ENCODE results near the gene EGFL7. TPM values are rescaled to one million over a fixed set of nuclear protein-coding genes. Genes with fewer than 3 reads are reported as not detected.

EGFL7 gene
- total RNA-seq, 2 donors from 2014 or later, result 49.3 to 118 TPM

DNA sequence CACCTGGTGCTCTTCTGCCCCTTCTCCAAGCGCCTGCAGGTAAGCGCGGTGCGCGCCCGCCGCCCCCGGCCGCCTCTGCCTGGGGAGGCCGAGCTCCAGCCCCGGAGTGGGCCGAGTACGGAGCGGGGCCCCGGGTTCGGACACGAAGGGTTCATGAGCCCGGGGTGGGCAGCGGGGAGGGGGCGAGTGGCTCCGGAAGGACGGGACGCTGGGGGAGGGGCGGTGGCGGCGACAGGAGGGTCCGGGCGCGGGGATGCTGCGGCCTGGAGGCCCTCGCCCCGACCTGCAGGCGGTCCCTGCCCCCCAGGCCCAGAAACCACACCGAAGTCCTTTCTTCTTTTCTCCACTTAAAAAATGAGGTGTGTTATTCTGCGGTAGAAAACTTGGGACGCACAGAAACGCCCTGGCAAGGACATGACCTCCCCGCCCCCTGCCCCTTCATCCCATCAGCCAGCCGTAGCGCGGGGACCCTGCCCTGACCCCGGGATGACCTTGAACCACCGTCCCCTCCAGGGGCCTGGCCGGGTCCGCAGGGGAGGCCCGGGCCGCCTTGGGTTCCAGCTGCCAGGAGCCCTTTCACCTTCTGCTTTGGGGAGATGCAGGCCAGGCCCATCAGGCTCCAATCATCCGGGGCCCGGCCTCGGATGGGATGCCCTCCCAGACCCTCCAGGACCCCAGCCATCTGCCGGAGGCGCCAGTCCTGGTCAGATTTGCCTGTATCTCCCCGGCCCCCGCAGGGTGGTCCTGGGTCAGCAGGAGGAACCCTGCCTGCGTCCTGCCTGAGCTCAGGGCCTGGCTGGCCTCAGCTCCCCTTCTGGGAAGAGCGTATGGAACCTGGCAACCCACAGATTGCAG, 50.2 kb downstream of the EGFL7 start:
- Histone ChIP-seq H3K27me3 (replicated peaks; ENCODE audit: insufficient read depth) (no peaks in the 10 kb centered on the region), H3K27ac (peak overlapping the region; percentile 45 to 51)
- no peak for DNase-seq (ENCODE audit: low spot score)

GRCh38 chr9:136713550-136713949, 50.8 kb downstream of the EGFL7 start:
- intact Hi-C loops (cut with DNase I), result no loop called here
- Histone ChIP-seq H3K27me3 (replicated peaks; ENCODE audit: insufficient read depth) (no peaks in the 10 kb centered on the region), H3K36me3 (no peaks in the 10 kb centered on the region), H3K4me1 (replicated peaks) (peaks cover 6% of the 10 kb centered on the region), H3K4me3 (peak overlapping the region; percentile 38 to 57), H3K9me3 (no peaks in the 10 kb centered on the region), H3K27ac (peak overlapping the region in 1 of 2 donors; percentile 45)
- TF ChIP-seq POLR2A (IDR thresholded peaks at IDR 0.05), result no peak
- TF ChIP-seq CTCF (IDR thresholded peaks at IDR 0.05), result no peak
- TF ChIP-seq POLR2AphosphoS5 (IDR thresholded peaks at IDR 0.05), result no peak
- 36% methylated on average over 8 of the region's 8 CpGs for WGBS
- DNase-seq (ENCODE audit: low spot score), result no peak

More for the DNA sequence above, 50.2 kb downstream of the EGFL7 start:
- WGBS, result 11% methylated on average over 40 of the region's 56 CpGs
- intact Hi-C loops (cut with DNase I), result no loop called here
- H3K9me3 ChIP-seq, result no peaks in the 10 kb centered on the region
- peak overlapping the region; percentile 38 to 57 for H3K4me3 ChIP-seq
- TF ChIP-seq POLR2A (IDR thresholded peaks at IDR 0.05), result no peak
- no peak for TF ChIP-seq POLR2AphosphoS5 (IDR thresholded peaks at IDR 0.05)
- H3K4me1 ChIP-seq (replicated peaks), result peaks cover 6% of the 10 kb centered on the region
- no peaks in the 10 kb centered on the region for H3K36me3 ChIP-seq

- DNase-seq (ENCODE audit: low spot score), result no peak
- intact Hi-C loops (cut with DNase I), result no loop called here
- Histone ChIP-seq H3K27ac (no peak overlapping the region), H3K36me3 (no peaks in the 10 kb centered on the region), H3K4me1 (replicated peaks) (peaks cover 6% of the 10 kb centered on the region), H3K9me3 (no peaks in the 10 kb centered on the region), H3K4me3 (no peak overlapping the region), H3K27me3 (replicated peaks; ENCODE audit: insufficient read depth) (no peaks in the 10 kb centered on the region)
- TF ChIP-seq POLR2AphosphoS5 (IDR thresholded peaks at IDR 0.05), result peak; percentile 18
- TF ChIP-seq POLR2A (IDR thresholded peaks at IDR 0.05), result no peak
- WGBS, result 68% methylated on average over 17 of the region's 17 CpGs
Measured at GRCh38 chr9:136714096-136714892, 51.6 kb downstream of the EGFL7 start.

GRCh38 chr9:136714893-136715274, 52.2 kb downstream of the EGFL7 start:
- Histone ChIP-seq H3K9me3 (no peaks in the 10 kb centered on the region), H3K27ac (no peak overlapping the region), H3K36me3 (no peaks in the 10 kb centered on the region), H3K27me3 (replicated peaks; ENCODE audit: insufficient read depth) (no peaks in the 10 kb centered on the region), H3K4me3 (no peak overlapping the region), H3K4me1 (replicated peaks) (peaks cover 6% of the 10 kb centered on the region)
- TF ChIP-seq POLR2AphosphoS5 (IDR thresholded peaks at IDR 0.05) (no peak), CTCF (IDR thresholded peaks at IDR 0.05) (no peak), POLR2A (IDR thresholded peaks at IDR 0.05) (no peak)
- no peak for DNase-seq (ENCODE audit: low spot score)
- 60% methylated on average over 8 of the region's 8 CpGs for WGBS
- intact Hi-C loops (cut with DNase I), result no loop called here

DNA sequence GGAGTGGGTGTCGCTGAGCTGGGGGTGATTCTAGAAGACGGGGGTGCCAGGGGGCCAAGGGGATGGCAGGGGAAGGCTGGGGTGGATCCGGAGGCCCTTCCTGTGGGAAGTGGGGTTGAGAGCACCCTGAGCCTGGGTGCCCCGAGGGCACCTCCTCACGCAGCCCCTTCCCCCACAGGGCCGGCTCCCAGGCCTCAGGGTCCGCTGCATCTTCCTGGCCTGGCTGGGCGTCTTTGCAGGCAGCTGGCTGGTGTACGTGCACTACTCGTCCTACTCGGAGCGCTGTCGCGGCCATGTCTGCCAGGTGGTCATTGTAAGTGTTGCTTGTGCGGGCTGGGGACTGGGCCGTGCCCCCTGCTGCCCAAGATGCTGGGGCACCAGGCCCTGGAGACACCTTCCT, 54.7 kb downstream of the EGFL7 start:
- Histone ChIP-seq H3K27me3 (replicated peaks; ENCODE audit: insufficient read depth) (no peaks in the 10 kb centered on the region), H3K9me3 (no peaks in the 10 kb centered on the region), H3K36me3 (no peaks in the 10 kb centered on the region), H3K27ac (no peak overlapping the region), H3K4me1 (replicated peaks) (no peaks in the 10 kb centered on the region), H3K4me3 (no peak overlapping the region)
- intact Hi-C loops (cut with DNase I), result loop anchor here (2.0 kb wide), 1 partner anchor 13 kb away; no protein-coding TSS in a partner anchor
- no peak for TF ChIP-seq CTCF (IDR thresholded peaks at IDR 0.05)
- TF ChIP-seq POLR2AphosphoS5 (IDR thresholded peaks at IDR 0.05), result no peak
- no peak for TF ChIP-seq POLR2A (IDR thresholded peaks at IDR 0.05)
- 89% methylated on average over 16 of the region's 16 CpGs for WGBS
- no peak for DNase-seq (ENCODE audit: low spot score)

Measured in prostate gland (tissue), 2 donors.